ENCODE results near the gene NR2F1-AS1. TPM values are rescaled to one million over a fixed set of nuclear protein-coding genes. Genes with fewer than 3 reads are reported as not detected.

The NR2F1-AS1 gene
- total and polyA plus RNA-seq, 4 experiments from 2014 or later = not detected

- Histone ChIP-seq H3K4me1 (ENCODE audit: insufficient read depth, low read length) (peaks cover 37% of the 10 kb centered on the region), H3K27me3 (ENCODE audit: insufficient read depth, low read length) (peaks cover 74% of the 10 kb centered on the region), H3K4me3 (ENCODE audit: low read length in 2 of 2) (no peak overlapping the region), H3K27ac (ENCODE audit: low read depth, low read length) (no peak overlapping the region), H3K9me3 (ENCODE audit: control insufficient read depth in 1 of 2, low read length in 2 of 2) (no peaks in the 10 kb centered on the region), H3K36me3 (ENCODE audit: insufficient read depth, low read length) (no peaks in the 10 kb centered on the region)
- Mint-ChIP-seq H3K27ac (peak overlapping the region in 2 of 7 donors; percentile 22 to 84), H3K9me3 (peaks cover 0 to 24% (median 17%) of the 10 kb centered on the region in 8 donors), H3K4me1 (peaks cover 17 to 35% (median 21%) of the 10 kb centered on the region in 4 donors), H3K4me3 (peak overlapping the region; percentile 57 to 85 (median 70)), H3K36me3 (peaks cover 3 to 5% of the 10 kb centered on the region in 2 donors), H3K27me3 (peaks cover 40 to 50% of the 10 kb centered on the region in 2 donors)
- POLR2A ChIA-PET (ENCODE audit: partially characterized antibody) = interaction anchor here (0.6 to 1.3 kb wide), 2 partner anchors 27 to 35 kb away, joined by 4 read pairs; no protein-coding TSS in a partner anchor
- intact Hi-C loops (cut with micrococcal nuclease) = loop anchor here (10.0 kb wide), 1 partner anchor 1030 kb away; the partner anchor contains the start of genes KIAA0825 and SLF1
- CTCF ChIA-PET (ENCODE audit: partially characterized antibody) = no interaction called here
- no peak for DNase-seq
Observed at GRCh38 chr5:93585041-93585766, 4.2 kb upstream of the NR2F1-AS1 start.

- H3K27ac Mint-ChIP-seq = no peak overlapping the region
- H3K9me3 Mint-ChIP-seq = peaks cover 0 to 24% (median 17%) of the 10 kb centered on the region in 8 donors
- peaks cover 3 to 5% of the 10 kb centered on the region in 2 donors for H3K36me3 Mint-ChIP-seq
- Histone ChIP-seq H3K27me3 (ENCODE audit: insufficient read depth, low read length) (peaks cover 74% of the 10 kb centered on the region), H3K27ac (ENCODE audit: low read depth, low read length) (no peak overlapping the region), H3K36me3 (ENCODE audit: insufficient read depth, low read length) (no peaks in the 10 kb centered on the region), H3K4me1 (ENCODE audit: insufficient read depth, low read length) (peaks cover 40% of the 10 kb centered on the region), H3K9me3 (ENCODE audit: control insufficient read depth in 1 of 2, low read length in 2 of 2) (no peaks in the 10 kb centered on the region), H3K4me3 (ENCODE audit: low read length in 2 of 2) (no peak overlapping the region)
- DNase-seq = no peak
- peaks cover 19 to 37% (median 23%) of the 10 kb centered on the region in 4 donors for H3K4me1 Mint-ChIP-seq
- H3K4me3 Mint-ChIP-seq = peak overlapping the region in 5 of 8 donors; percentile 26 to 48 (median 38)
- peaks cover 40 to 46% of the 10 kb centered on the region in 2 donors for H3K27me3 Mint-ChIP-seq
- CTCF ChIA-PET (ENCODE audit: partially characterized antibody) = no interaction called here
- intact Hi-C loops (cut with micrococcal nuclease) = loop anchor here (5.0 to 10.0 kb wide), 3 partner anchors 528 to 1268 kb away; partner anchors contain the start of genes KIAA0825 and SLF1
- POLR2A ChIA-PET (ENCODE audit: partially characterized antibody) = interaction anchor here (1.3 kb wide), 1 partner anchor 27 kb away, joined by 4 read pairs; no protein-coding TSS in a partner anchor
Observed at GRCh38 chr5:93584596-93585040, 3.6 kb upstream of the NR2F1-AS1 start.

GRCh38 chr5:93583768-93584595 lies 3.0 kb upstream of the NR2F1-AS1 start:
- POLR2A ChIA-PET (ENCODE audit: partially characterized antibody) = interaction anchor here (1.3 kb wide), 1 partner anchor 28 kb away, joined by 4 read pairs; no protein-coding TSS in a partner anchor
- intact Hi-C loops (cut with micrococcal nuclease) = loop anchor here (5.0 to 10.0 kb wide), 3 partner anchors 528 to 1268 kb away; partner anchors contain the start of genes KIAA0825 and SLF1
- Histone ChIP-seq H3K9me3 (ENCODE audit: control insufficient read depth in 1 of 2, low read length in 2 of 2) (no peaks in the 10 kb centered on the region), H3K4me3 (ENCODE audit: low read length in 2 of 2) (peak overlapping the region in 1 of 2 donors; percentile 18), H3K36me3 (ENCODE audit: insufficient read depth, low read length) (no peaks in the 10 kb centered on the region), H3K4me1 (ENCODE audit: insufficient read depth, low read length) (peaks cover 45% of the 10 kb centered on the region), H3K27ac (ENCODE audit: low read depth, low read length) (no peak overlapping the region), H3K27me3 (ENCODE audit: insufficient read depth, low read length) (peaks cover 72% of the 10 kb centered on the region)
- Mint-ChIP-seq H3K27me3 (peaks cover 37 to 40% of the 10 kb centered on the region in 2 donors), H3K4me1 (peaks cover 19 to 40% (median 23%) of the 10 kb centered on the region in 4 donors), H3K4me3 (peak overlapping the region in 6 of 8 donors; percentile 38 to 81 (median 56)), H3K36me3 (peaks cover 3 to 5% of the 10 kb centered on the region in 2 donors), H3K27ac (no peak overlapping the region), H3K9me3 (peaks cover 0 to 22% (median 13%) of the 10 kb centered on the region in 8 donors)
- DNase-seq = peak in 3 of 5 donors; percentile 40 to 43 (median 40)
- CTCF ChIA-PET (ENCODE audit: partially characterized antibody) = interaction anchor here (1.6 kb wide), 1 partner anchor 7 kb away, joined by 4 read pairs; no protein-coding TSS in a partner anchor

- H3K4me3 ChIP-seq (ENCODE audit: low read length in 2 of 2) = peak overlapping the region in 1 of 2 donors; percentile 18
- Mint-ChIP-seq H3K4me3 (peak overlapping the region in 3 of 8 donors; percentile 68 to 81 (median 80)), H3K4me1 (peaks cover 16 to 40% (median 24%) of the 10 kb centered on the region in 4 donors), H3K36me3 (peaks cover 1 to 5% of the 10 kb centered on the region in 2 donors), H3K27me3 (peaks cover 37 to 40% of the 10 kb centered on the region in 2 donors), H3K27ac (no peak overlapping the region), H3K9me3 (peaks cover 0 to 17% (median 9%) of the 10 kb centered on the region in 8 donors)
- no peak overlapping the region for H3K27ac ChIP-seq (ENCODE audit: low read depth, low read length)
- H3K27me3 ChIP-seq (ENCODE audit: insufficient read depth, low read length) = peaks cover 73% of the 10 kb centered on the region
- intact Hi-C loops (cut with micrococcal nuclease) = loop anchor here (5.0 to 10.0 kb wide), 3 partner anchors 529 to 1269 kb away; partner anchors contain the start of genes KIAA0825 and SLF1
- no peak for DNase-seq
- POLR2A ChIA-PET (ENCODE audit: partially characterized antibody) = no interaction called here
- peaks cover 51% of the 10 kb centered on the region for H3K4me1 ChIP-seq (ENCODE audit: insufficient read depth, low read length)
- H3K36me3 ChIP-seq (ENCODE audit: insufficient read depth, low read length) = no peaks in the 10 kb centered on the region
- CTCF ChIA-PET (ENCODE audit: partially characterized antibody) = interaction anchor here (1.0 to 1.7 kb wide), 4 partner anchors 8 to 220 kb away, joined by 3 to 13 read pairs (median 4); no protein-coding TSS in a partner anchor
- H3K9me3 ChIP-seq (ENCODE audit: control insufficient read depth in 1 of 2, low read length in 2 of 2) = no peaks in the 10 kb centered on the region
Observed at GRCh38 chr5:93583439-93583767, 2.4 kb upstream of the NR2F1-AS1 start.

GRCh38 chr5:93582677-93583438 lies 1.8 kb upstream of the NR2F1-AS1 start, which contains the start of gene NR2F1:
Gene NR2F1, plus strand, starts transcription at chr5:93583222. Its CDS starts 1,802 bp downstream, at chr5:93585024.
- H3K36me3 ChIP-seq (ENCODE audit: insufficient read depth, low read length) = no peaks in the 10 kb centered on the region
- DNase-seq = no peak
- peaks cover 52% of the 10 kb centered on the region for H3K4me1 ChIP-seq (ENCODE audit: insufficient read depth, low read length)
- no peak within 1 kb of the TSS for H3K27ac ChIP-seq (ENCODE audit: low read depth, low read length)
- H3K9me3 Mint-ChIP-seq = peaks cover 0 to 14% (median 8%) of the 10 kb centered on the region in 8 donors
- peak within 1 kb of the TSS in 1 of 2 donors; percentile 18 for H3K4me3 ChIP-seq (ENCODE audit: low read length in 2 of 2)
- CTCF ChIA-PET (ENCODE audit: partially characterized antibody) = interaction anchor here (0.6 to 1.7 kb wide), 6 partner anchors 8 to 327 kb away, joined by 3 to 13 read pairs (median 3); no protein-coding TSS in a partner anchor
- H3K27me3 ChIP-seq (ENCODE audit: insufficient read depth, low read length) = peaks cover 75% of the 10 kb centered on the region
- H3K36me3 Mint-ChIP-seq = peaks cover 1 to 5% of the 10 kb centered on the region in 2 donors
- intact Hi-C loops (cut with micrococcal nuclease) = loop anchor here (5.0 to 10.0 kb wide), 3 partner anchors 529 to 1269 kb away; partner anchors contain the start of genes KIAA0825 and SLF1
- POLR2A ChIA-PET (ENCODE audit: partially characterized antibody) = no interaction called here
- peaks cover 15 to 39% (median 26%) of the 10 kb centered on the region in 4 donors for H3K4me1 Mint-ChIP-seq
- H3K27me3 Mint-ChIP-seq = peaks cover 39 to 42% of the 10 kb centered on the region in 2 donors
- H3K27ac Mint-ChIP-seq = no peak within 1 kb of the TSS
- H3K4me3 Mint-ChIP-seq = peak within 1 kb of the TSS in 3 of 8 donors; percentile 68 to 81 (median 80)
- no peaks in the 10 kb centered on the region for H3K9me3 ChIP-seq (ENCODE audit: control insufficient read depth in 1 of 2, low read length in 2 of 2)

GRCh38 chr5:93582167-93582462 lies 1.1 kb upstream of the NR2F1-AS1 start:
- H3K36me3 Mint-ChIP-seq = peaks cover 0 to 1% of the 10 kb centered on the region in 2 donors
- Histone ChIP-seq H3K9me3 (ENCODE audit: control insufficient read depth in 1 of 2, low read length in 2 of 2) (no peaks in the 10 kb centered on the region), H3K27me3 (ENCODE audit: insufficient read depth, low read length) (peaks cover 71% of the 10 kb centered on the region), H3K27ac (ENCODE audit: low read depth, low read length) (no peak overlapping the region), H3K4me3 (ENCODE audit: low read length in 2 of 2) (no peak overlapping the region), H3K36me3 (ENCODE audit: insufficient read depth, low read length) (no peaks in the 10 kb centered on the region), H3K4me1 (ENCODE audit: insufficient read depth, low read length) (peaks cover 52% of the 10 kb centered on the region)
- no peak for DNase-seq
- no peak overlapping the region for H3K4me3 Mint-ChIP-seq
- peaks cover 0 to 6% (median 1%) of the 10 kb centered on the region in 8 donors for H3K9me3 Mint-ChIP-seq
- ChIA-PET POLR2A (ENCODE audit: partially characterized antibody) (no interaction called here), CTCF (ENCODE audit: partially characterized antibody) (interaction anchor here (0.6 to 1.7 kb wide), 5 partner anchors 9 to 328 kb away, joined by 3 to 13 read pairs (median 3); no protein-coding TSS in a partner anchor)
- intact Hi-C loops (cut with micrococcal nuclease) = loop anchor here (5.0 to 10.0 kb wide), 3 partner anchors 530 to 1270 kb away; partner anchors contain the start of genes KIAA0825 and SLF1
- peaks cover 39 to 42% of the 10 kb centered on the region in 2 donors for H3K27me3 Mint-ChIP-seq
- peaks cover 13 to 41% (median 24%) of the 10 kb centered on the region in 4 donors for H3K4me1 Mint-ChIP-seq
- no peak overlapping the region for H3K27ac Mint-ChIP-seq

Data from CD4-positive, alpha-beta memory T cell (primary cell).